Measurements from ENCODE around the gene SBNO2. TPM values are rescaled to one million over a fixed set of nuclear protein-coding genes. Genes with fewer than 3 reads are reported as not detected.

The SBNO2 gene
- total RNA-seq, 2 donors from 2014 or later = 14.7 to 17.7 TPM

DNA sequence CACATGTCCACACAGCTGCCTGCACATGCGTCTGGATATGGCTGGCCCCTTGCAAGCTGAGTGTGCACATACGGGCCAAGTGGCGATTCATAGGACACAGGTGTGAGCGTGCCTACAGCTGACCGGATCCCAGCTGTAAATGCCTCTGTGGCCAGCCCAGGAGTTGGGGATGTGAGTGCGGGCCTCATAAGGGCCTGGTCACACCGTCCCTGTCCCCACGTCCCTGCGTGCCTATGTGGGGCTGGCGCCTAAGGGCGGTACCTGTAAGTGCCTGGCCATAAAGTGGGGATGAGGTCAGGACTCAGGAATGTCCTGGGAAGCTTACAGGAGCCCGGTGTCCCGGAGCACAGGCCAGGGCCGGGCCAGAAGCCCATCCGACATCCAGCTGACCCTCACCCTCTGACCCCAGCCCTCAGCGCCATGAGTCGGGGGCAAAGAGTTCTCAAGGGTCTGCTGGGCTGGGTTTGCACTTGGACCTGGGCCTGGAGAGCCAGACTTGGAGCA is 108.4 kb downstream of the SBNO2 start:
- no peaks in the 10 kb centered on the region for H3K9me3 ChIP-seq
- H3K27ac ChIP-seq = no peak overlapping the region
- TF ChIP-seq, protein P1, sequence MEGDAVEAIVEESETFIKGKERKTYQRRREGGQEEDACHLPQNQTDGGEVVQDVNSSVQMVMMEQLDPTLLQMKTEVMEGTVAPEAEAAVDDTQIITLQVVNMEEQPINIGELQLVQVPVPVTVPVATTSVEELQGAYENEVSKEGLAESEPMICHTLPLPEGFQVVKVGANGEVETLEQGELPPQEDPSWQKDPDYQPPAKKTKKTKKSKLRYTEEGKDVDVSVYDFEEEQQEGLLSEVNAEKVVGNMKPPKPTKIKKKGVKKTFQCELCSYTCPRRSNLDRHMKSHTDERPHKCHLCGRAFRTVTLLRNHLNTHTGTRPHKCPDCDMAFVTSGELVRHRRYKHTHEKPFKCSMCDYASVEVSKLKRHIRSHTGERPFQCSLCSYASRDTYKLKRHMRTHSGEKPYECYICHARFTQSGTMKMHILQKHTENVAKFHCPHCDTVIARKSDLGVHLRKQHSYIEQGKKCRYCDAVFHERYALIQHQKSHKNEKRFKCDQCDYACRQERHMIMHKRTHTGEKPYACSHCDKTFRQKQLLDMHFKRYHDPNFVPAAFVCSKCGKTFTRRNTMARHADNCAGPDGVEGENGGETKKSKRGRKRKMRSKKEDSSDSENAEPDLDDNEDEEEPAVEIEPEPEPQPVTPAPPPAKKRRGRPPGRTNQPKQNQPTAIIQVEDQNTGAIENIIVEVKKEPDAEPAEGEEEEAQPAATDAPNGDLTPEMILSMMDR (IDR thresholded peaks at IDR 0.05) = no peak
- no peaks in the 10 kb centered on the region for H3K36me3 ChIP-seq
- H3K4me3 ChIP-seq = no peak overlapping the region
- H3K4me1 ChIP-seq = peaks cover 0 to 38% of the 10 kb centered on the region in 2 donors
- DNase-seq (ENCODE audit: low spot score) = no peak
- peaks cover 11 to 22% of the 10 kb centered on the region in 2 donors for H3K27me3 ChIP-seq

DNA sequence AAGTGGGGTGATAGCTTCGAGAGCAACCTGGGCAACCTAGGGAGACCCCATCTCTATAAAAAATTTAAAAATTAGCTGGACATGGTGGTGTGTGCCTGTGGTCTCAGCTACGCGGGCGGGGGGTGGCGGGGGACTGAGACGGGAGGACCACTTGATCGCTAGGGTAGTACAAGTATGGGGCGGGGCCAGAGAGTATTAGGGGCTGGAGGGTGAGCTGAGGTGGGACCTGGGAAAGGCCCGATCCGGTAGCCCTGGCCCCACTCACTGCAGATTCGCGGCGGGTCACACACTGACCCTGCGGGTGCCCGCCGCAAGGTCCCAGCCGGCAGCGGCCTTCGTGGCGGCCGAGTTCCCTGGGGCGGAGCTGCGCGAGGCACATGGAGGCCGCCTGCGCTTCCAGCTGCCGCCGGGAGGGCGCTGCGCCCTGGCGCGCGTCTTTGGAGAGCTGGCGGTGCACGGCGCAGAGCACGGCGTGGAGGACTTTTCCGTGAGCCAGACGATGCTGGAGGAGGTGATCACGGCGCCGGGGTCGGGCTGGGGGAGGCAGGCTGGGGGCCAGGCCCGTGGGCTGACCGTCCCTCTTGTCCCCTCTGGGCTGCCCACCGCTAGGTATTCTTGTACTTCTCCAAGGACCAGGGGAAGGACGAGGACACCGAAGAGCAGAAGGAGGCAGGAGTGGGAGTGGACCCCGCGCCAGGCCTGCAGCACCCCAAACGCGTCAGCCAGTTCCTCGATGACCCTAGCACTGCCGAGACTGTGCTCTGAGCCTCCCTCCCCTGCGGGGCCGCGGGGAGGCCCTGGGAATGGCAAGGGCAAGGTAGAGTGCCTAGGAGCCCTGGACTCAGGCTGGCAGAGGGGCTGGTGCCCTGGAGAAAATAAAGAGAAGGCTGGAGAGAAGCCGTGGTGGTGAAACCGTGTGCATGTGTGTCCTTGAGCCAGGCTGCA is 109.1 kb downstream of the SBNO2 start:
- Histone ChIP-seq H3K4me1 (peaks cover 0 to 38% of the 10 kb centered on the region in 2 donors), H3K9me3 (peaks cover 0 to 3% of the 10 kb centered on the region in 2 donors), H3K27ac (no peak overlapping the region), H3K27me3 (peaks cover 9 to 22% of the 10 kb centered on the region in 2 donors), H3K4me3 (no peak overlapping the region), H3K36me3 (no peaks in the 10 kb centered on the region)
- no peak for DNase-seq (ENCODE audit: low spot score)
- TF ChIP-seq, protein P1 (IDR thresholded peaks at IDR 0.05) = peak; percentile 77 to 80

DNA sequence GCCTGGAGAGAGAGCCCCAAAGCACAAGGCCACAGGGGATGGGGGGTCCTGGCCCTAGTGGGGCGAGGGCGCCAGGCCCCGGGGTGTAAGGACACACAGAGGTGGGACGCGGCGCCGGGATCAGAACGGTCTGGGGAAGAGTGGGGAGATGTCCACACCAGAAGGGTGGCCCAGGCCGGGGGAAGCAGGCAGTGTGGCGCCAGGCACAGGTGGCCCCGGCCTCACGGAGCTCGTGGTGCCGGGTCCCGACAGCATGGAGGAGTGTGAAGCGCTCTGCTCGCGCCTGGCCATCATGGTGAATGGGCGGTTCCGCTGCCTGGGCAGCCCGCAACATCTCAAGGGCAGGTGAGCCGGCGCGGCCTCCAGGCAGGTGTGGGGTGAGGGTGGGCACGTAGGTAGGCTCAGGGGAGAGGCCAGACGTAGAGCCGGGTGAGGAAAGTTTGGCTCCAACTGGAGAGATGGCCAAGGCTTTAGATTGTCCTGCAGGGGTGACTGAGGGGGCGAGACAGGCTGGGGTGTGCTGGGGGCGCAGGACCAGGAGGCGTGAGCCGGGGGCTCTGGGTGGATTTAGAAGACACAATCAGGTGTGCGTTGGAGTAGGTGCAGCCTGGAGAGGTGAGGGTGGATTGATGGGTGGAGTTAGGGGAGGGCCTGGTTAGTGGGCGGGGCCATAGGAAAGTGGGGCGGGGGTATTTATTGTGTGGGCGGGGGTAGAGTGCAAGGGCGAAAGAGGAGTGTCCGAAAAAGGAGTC is 110.0 kb downstream of the SBNO2 start:
- H3K9me3 ChIP-seq = peaks cover 0 to 11% of the 10 kb centered on the region in 2 donors
- no peak overlapping the region for H3K4me3 ChIP-seq
- H3K36me3 ChIP-seq = no peaks in the 10 kb centered on the region
- H3K4me1 ChIP-seq = peaks cover 0 to 33% of the 10 kb centered on the region in 2 donors
- H3K27ac ChIP-seq = no peak overlapping the region
- no peak for DNase-seq (ENCODE audit: low spot score)
- TF ChIP-seq, protein P1 (IDR thresholded peaks at IDR 0.05) = no peak
- peaks cover 7 to 17% of the 10 kb centered on the region in 2 donors for H3K27me3 ChIP-seq

DNA sequence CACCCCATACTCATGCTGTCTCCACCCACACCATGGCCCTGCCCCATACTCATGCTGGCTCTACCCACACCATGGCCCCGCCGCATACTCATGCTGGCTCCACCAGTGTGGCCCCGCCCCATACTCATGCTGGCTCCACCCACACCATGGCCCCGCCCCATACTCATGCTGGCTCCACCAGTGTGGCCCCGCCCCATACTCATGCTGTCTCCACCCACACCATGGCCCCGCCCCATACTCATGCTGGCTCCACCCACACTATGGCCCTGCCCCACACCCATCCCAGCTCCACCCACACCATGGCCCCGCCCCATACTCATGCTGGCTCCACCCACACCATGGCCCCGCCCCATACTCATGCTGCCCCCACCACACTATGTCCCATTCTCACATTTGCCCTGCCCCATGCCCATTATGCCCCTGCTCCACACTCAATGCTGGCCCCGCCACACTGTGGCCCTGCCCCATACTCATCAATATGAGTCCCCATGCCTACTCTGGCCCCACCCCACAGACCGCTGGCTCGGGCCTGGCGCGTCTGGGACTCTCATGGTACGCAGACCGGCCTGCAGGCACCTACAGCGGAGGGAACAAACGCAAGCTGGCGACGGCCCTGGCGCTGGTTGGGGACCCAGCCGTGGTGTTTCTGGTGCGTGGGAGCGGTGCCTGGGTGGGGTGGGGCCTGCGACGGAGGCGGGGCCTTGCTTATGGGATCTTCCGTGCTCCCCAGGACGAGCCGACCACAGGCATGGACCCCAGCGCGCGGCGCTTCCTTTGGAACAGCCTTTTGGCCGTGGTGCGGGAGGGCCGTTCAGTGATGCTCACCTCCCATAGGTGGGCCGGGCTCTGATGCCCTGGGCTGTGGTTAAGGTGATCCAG is 110.8 kb downstream of the SBNO2 start:
- TF ChIP-seq, protein P1 (IDR thresholded peaks at IDR 0.05) = no peak
- DNase-seq (ENCODE audit: low spot score) = no peak
- peaks cover 0 to 20% of the 10 kb centered on the region in 2 donors for H3K9me3 ChIP-seq
- no peak overlapping the region for H3K4me3 ChIP-seq
- no peaks in the 10 kb centered on the region for H3K36me3 ChIP-seq
- peaks cover 0 to 30% of the 10 kb centered on the region in 2 donors for H3K4me1 ChIP-seq
- no peak overlapping the region for H3K27ac ChIP-seq
- H3K27me3 ChIP-seq = peaks cover 7 to 17% of the 10 kb centered on the region in 2 donors
